Gastrocnemius medialis (tissue), 4 donors: ENCODE results near the gene SH3PXD2B. TPM values are rescaled to one million over a fixed set of nuclear protein-coding genes. Genes with fewer than 3 reads are reported as not detected.
A peak's percentile ranks its signal among the peaks of the same experiment; 100 is the strongest.

Experiments used
- ATAC-seq, 2 donors: fragments of 150-250 bp; one replicate each; pipeline ENCODE4 v1.9.1; 2016
- DNase-seq, 2 donors: peaks; one replicate each; pipeline ENCODE4 v3.0.0-alpha.2; 2019
- H3K27ac ChIP-seq, 4 donors: fragments of 200-600 bp; sonication (generic); 1 replicate in 1 of 4; 2 replicates in 3 of 4; pipeline ENCODE4 v1.5.1; 2016 to 2018; ENCODE audit warnings: mild to moderate bottlenecking in 2 of 4, moderate library complexity in 1 of 4
- H3K27me3 ChIP-seq, 3 donors: fragments of 200-600 bp; sonication (generic) in 2 of 3; 1 replicate in 1 of 3; 2 replicates in 2 of 3; pipeline versions ENCODE4 v1.5.1 to v1.6.0; 2016 to 2019; ENCODE audit warnings: mild to moderate bottlenecking in 1 of 3, moderate library complexity in 1 of 3
- H3K36me3 ChIP-seq, 2 donors: fragments of 200-600 bp; sonication (generic) in 1 of 2; one replicate each; pipeline ENCODE4 v1.5.1; 2017 to 2018
- H3K4me1 ChIP-seq, 2 donors: fragments of 200-600 bp; sonication (generic) in 1 of 2; one replicate each; pipeline ENCODE4 v1.5.1; 2016 to 2017; ENCODE audit warnings: mild to moderate bottlenecking in 2 of 2
- H3K4me3 ChIP-seq, 4 donors: fragments of 200-600 bp; sonication (generic) in 3 of 4; 1 replicate in 1 of 4; 2 replicates in 3 of 4; pipeline ENCODE4 v1.5.1; 2016 to 2019; ENCODE audit warnings: mild to moderate bottlenecking in 2 of 4
- H3K9me3 ChIP-seq, 3 donors: fragments of 200-600 bp; sonication (generic) in 2 of 3; 1 replicate in 1 of 3; 2 replicates in 2 of 3; pipeline ENCODE4 v1.5.1; 2016 to 2019
- CTCF ChIP-seq, 5 experiments: fragments of 450-650 bp in 3 of 5; fragments of 200-600 bp in 2 of 5; sonication (generic) in 2 of 5; IDR thresholded peaks in 4 of 5; conservative IDR thresholded peaks in 1 of 5; 1 replicate in 4 of 5; 2 replicates in 1 of 5; pipeline ENCODE4 v1.5.1; 2016 to 2019; ENCODE audit warnings: antibody characterized with exemption in 5 of 5, mild to moderate bottlenecking in 3 of 5, moderate library complexity in 3 of 5
- POLR2A ChIP-seq, 2 donors: fragments of 450-650 bp; IDR thresholded peaks; one replicate each; pipeline ENCODE4 v1.6.1; 2017; ENCODE audit warnings: antibody characterized with exemption in 2 of 2, mild to moderate bottlenecking in 2 of 2, moderate library complexity in 2 of 2
- in situ Hi-C, 4 donors: fragments of 200-750 bp; cut with MboI; loops; one replicate each; pipeline versions ENCODE4 v1.15.0 to v1.8.0; 2017; ENCODE audit warnings: low sequenced_read_pairs in 4 of 4
- intact Hi-C: fragments of 100-400 bp; cut with DNase I; formaldehyde crosslinking; loops from one replicate; pipeline ENCODE4 v1.15.1; 2023; ENCODE audit warnings: low total_unique reads
- total RNA-seq, 4 donors: library from RNA; depleted of rRNA; stranded (reverse); fragments of >200 nt; gene quantifications; one replicate each; pipeline versions ENCODE4 v1.1.0 to v1.2.3, GENCODE V29; 2016

SH3PXD2B gene
- total RNA-seq, 4 donors from 2014 or later, result 2.7 to 10.2 (median 4.2) TPM

GRCh38 chr5:172424111-172424490 is 30.2 kb downstream of the SH3PXD2B start:
- TF ChIP-seq CTCF (IDR thresholded peaks at IDR 0.05 in 4 of 5, conservative IDR thresholded peaks at IDR 0.05 in 1 of 5), result no peak
- Histone ChIP-seq H3K27ac (peak overlapping the region in 3 of 4 donors; percentile 29 to 64 (median 32)), H3K27me3 (no peaks in the 10 kb centered on the region), H3K4me3 (no peak overlapping the region), H3K4me1 (peaks cover 5 to 28% of the 10 kb centered on the region in 2 donors), H3K36me3 (no peaks in the 10 kb centered on the region), H3K9me3 (no peaks in the 10 kb centered on the region)
- DNase-seq (no peak), ATAC-seq (no peak)
- intact Hi-C loops, result no loop called here
- in situ Hi-C loops, result no loop called here

GRCh38 chr5:172423379-172424110 is 30.8 kb downstream of the SH3PXD2B start:
- TF ChIP-seq POLR2A (IDR thresholded peaks at IDR 0.05) (no peak), CTCF (IDR thresholded peaks at IDR 0.05 in 4 of 5, conservative IDR thresholded peaks at IDR 0.05 in 1 of 5) (no peak)
- peaks cover 10 to 30% of the 10 kb centered on the region in 2 donors for H3K4me1 ChIP-seq
- ATAC-seq, result no peak
- peak overlapping the region; percentile 20 to 66 (median 30) for H3K27ac ChIP-seq
- intact Hi-C loops (no loop called here), in situ Hi-C loops (no loop called here)
- H3K9me3 ChIP-seq, result no peaks in the 10 kb centered on the region
- H3K4me3 ChIP-seq, result no peak overlapping the region
- no peaks in the 10 kb centered on the region for H3K36me3 ChIP-seq
- DNase-seq, result no peak
- H3K27me3 ChIP-seq, result no peaks in the 10 kb centered on the region

GRCh38 chr5:172422255-172422654 is 32.1 kb downstream of the SH3PXD2B start:
- in situ Hi-C loops, result no loop called here
- TF ChIP-seq CTCF (IDR thresholded peaks at IDR 0.05 in 4 of 5, conservative IDR thresholded peaks at IDR 0.05 in 1 of 5) (no peak), POLR2A (IDR thresholded peaks at IDR 0.05) (no peak)
- peaks cover 18 to 39% of the 10 kb centered on the region in 2 donors for H3K4me1 ChIP-seq
- no peaks in the 10 kb centered on the region for H3K36me3 ChIP-seq
- DNase-seq, result no peak
- no peaks in the 10 kb centered on the region for H3K9me3 ChIP-seq
- intact Hi-C loops, result no loop called here
- no peak overlapping the region for H3K4me3 ChIP-seq
- no peak for ATAC-seq
- H3K27ac ChIP-seq, result peak overlapping the region in 3 of 4 donors; percentile 19 to 74 (median 66)
- no peaks in the 10 kb centered on the region for H3K27me3 ChIP-seq

- H3K36me3 ChIP-seq, result no peaks in the 10 kb centered on the region
- no peaks in the 10 kb centered on the region for H3K9me3 ChIP-seq
- no peak for ATAC-seq
- no peak for TF ChIP-seq CTCF (IDR thresholded peaks at IDR 0.05 in 4 of 5, conservative IDR thresholded peaks at IDR 0.05 in 1 of 5)
- TF ChIP-seq POLR2A (IDR thresholded peaks at IDR 0.05), result no peak
- peaks cover 18 to 35% of the 10 kb centered on the region in 2 donors for H3K4me1 ChIP-seq
- DNase-seq, result no peak
- intact Hi-C loops, result no loop called here
- no peaks in the 10 kb centered on the region for H3K27me3 ChIP-seq
- H3K27ac ChIP-seq, result peak overlapping the region; percentile 66 to 80 (median 75)
- H3K4me3 ChIP-seq, result no peak overlapping the region
- in situ Hi-C loops, result no loop called here
These were observed 33.3 kb downstream of the SH3PXD2B start for GRCh38 chr5:172421020-172421419.
